TTC549 (cell line): Measurements from ENCODE around the gene HMCN2.
"Not testable (repeated sequence)": the region's sequence is repeated elsewhere in the genome, so short reads cannot be mapped to it uniquely, and the experiment has no call there.

ENCODE experiments used
- FAIRE-seq: peaks from 2 replicates; lab custom pipeline; 2012; peaks lifted over from hg19 to GRCh38; lab: Jason Lieb, UNC

HMCN2 gene

DNA sequence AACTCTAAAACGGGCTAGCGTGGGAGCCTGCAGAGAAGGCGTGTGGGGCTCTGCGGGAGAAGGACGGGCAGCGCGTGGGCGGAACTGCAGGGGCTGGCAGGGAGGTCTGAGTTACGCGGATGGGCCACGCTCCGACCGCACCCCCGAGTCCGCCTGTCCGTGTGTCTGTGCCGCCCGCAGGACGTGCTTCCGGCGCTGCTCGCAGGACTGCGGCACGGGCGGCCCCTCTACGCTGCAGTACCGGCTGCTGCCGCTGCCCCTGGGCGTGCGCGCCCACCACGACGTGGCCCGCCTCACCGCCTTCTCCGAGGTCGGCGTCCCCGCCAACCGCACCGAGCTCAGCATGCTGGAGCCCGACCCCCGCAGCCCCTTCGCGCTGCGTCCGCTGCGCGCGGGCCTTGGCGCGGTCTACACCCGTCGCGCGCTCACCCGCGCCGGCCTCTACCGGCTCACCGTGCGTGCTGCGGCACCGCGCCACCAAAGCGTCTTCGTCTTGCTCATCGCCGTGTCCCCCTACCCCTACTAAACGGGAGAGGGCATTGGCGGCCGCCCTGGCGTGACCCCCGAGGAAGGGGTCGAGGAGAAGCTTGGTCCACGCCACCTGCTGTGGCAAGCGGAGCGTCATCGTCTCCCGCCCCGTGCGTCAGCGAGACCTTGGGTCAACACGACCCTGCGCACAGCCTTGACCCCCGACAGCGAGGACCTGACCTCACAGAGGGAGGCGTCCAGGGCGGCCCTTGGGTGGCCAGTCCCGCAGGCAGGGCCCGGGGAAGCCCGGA is 167.8 kb downstream of the HMCN2 start:
- FAIRE-seq: no peak

DNA sequence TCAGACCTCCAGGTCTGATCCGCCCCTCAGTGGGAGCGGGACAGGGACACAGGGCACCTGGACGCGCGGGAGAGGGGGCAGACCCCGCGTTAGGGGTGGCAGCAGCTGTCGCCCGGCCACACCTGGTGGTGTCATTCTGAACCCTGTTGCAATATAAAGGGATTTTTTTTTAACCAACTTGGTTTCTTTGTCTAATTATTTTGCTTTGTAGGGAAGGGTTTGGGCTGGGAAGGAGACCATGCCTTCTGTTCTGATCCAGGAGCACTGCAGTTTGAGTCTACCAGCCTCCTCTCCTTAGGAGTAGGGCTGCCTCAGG is 168.3 kb downstream of the HMCN2 start:
- FAIRE-seq: no peak

DNA sequence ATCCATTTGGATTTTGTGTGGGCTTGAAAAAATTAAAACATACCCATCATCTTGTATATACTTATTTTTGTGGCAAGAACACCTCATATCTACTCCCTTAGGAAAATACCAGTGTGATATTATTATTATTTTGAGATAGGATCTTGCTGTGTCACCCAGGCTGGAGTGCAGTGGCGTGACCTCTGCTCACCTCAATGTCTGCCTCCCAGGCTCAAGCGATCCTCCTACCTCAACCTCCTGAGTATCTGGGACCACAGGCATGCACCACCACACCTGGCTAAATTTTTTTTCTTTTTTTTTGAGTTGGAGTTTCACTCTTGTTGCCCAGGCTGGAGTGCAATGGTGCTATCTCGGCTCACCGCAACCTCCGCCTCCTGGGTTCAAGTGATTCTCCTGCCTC is 169.1 kb downstream of the HMCN2 start:
- not testable (repeated sequence) for FAIRE-seq

DNA sequence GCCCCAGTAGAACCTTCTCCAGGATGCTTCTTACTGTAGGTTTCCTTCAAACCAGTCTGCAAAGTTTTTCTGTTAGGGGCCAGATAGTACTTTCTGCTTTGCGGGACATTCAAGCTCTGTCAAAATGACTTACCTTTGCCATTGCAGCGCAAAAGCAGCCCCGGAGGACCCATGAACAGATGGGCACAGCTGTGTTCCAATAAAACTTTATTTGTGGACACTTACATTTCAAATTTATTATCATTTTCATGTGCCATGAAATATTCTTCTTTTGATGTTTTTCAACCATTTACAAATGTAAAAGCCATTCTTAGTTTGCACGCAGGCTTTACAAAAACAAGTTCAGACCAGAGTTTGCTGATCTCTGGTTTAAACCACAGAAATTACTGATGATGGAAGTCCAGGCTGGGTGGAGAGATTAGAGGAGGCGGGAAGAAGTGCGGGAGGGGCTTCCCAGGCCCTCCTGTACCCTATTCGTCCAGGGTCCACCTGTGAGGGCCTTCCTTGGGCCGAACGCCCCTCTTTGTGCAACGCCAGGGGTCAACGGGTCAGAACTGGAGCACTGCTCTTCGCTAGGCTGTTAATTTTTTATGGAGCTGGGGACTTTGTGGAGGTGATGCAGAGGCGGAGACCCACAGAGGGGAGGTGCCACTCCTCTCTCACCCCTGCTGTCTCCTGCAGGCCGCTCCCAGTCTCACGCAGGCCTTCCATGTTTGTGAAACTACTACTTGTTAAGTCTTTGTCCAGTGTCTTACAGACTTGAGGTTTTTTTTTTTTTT is 171.6 kb downstream of the HMCN2 start:
- FAIRE-seq: no peak

DNA sequence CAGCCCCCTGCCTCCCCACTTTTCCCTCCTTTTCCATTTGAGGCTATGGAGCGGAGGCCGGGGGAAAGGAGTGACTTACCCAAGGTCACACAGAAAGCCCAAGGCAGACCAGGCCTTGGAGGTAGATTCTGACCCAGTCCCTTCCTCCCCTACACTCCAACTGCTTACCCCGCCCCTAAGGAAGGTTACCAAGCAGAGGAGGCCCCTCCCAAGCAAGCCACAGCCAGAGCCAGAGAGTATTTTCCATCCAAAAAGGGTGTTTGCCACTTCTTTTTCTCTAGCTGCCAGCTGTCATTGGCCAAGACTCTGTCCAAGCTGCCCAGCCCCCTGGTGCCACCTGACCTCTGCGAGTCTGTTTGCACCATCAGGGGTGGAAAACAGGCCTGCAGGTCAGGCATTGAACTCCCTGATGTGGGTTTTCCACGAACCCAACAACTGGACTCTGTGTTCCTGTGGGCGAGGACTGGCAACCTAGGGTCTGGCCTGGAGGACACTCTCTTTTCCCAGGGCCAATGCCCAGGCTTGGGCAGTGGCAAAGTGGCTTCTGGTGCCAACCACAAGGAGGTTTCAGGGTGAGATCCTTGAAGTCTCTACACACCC is 172.9 kb downstream of the HMCN2 start:
- FAIRE-seq: no peak

DNA sequence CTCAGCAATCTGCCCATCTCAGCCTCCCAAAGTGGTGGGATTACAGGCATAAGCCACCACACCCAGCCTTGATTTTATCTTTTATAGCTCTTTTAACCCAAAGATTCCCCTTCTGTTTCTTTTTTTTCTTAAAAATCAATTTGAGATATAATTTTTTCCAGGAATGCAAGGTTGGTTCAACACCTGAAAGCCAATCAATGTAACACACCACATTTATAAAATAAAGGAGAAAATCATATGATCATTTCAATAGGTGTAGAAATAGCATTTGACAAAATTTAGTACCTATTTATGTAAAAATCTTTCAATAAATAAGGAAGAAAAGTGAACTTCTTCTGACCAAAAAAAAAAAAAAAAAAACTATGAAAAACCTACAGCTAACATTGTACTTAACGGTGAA is 175.5 kb downstream of the HMCN2 start:
- FAIRE-seq: no peak

DNA sequence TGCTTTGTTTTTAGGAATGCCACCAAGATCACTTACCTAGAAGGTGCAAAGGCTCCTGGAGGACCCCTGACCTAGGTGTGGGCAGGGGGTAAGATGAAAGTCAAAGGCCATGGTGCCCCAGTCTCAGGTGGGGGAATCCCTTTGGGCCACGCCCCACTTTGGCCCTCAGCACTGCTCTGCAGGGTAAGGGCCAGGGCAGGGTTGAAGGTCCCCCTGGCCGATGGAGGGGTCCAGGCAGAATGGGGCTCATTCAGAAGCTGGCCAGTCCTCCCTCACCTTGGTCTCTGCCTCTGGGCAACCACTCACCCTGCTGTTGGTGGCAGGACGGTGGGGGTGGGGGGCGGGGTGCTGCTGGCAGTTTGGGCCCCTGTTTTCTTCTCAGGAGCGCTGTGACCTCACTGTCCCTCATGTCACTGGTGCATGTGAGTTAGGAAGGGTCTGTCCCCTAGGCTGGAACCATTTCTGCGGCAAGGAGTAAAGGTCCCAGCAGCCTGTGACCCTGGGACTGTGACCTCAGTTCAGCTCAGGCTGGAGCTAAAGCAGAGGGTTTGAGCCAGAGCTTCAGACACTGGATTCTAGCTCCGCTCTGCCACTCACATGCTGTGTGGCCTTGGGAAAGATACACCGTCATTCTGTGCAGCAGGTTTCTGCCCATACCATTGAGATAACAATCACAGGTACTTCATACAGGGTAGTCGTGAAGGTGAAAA is 177.3 kb downstream of the HMCN2 start:
- no peak for FAIRE-seq

DNA sequence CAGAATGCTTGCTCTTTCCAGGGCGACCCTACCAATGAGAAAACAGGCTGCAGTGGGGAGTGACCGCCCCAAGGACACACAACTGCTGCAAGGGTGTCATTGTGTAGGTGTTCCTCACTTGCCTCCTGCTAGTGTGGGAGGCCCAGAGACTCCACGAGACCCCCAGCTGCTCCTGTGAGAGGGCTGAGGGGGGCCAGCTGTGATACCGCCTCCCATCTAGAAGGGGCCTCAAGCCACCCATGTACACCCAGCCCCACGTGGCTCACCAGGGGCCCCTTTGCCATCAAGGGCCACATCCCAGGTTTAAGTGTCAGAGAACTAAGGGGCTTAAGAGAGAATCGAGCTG is 177.9 kb downstream of the HMCN2 start:
- FAIRE-seq: no peak

DNA sequence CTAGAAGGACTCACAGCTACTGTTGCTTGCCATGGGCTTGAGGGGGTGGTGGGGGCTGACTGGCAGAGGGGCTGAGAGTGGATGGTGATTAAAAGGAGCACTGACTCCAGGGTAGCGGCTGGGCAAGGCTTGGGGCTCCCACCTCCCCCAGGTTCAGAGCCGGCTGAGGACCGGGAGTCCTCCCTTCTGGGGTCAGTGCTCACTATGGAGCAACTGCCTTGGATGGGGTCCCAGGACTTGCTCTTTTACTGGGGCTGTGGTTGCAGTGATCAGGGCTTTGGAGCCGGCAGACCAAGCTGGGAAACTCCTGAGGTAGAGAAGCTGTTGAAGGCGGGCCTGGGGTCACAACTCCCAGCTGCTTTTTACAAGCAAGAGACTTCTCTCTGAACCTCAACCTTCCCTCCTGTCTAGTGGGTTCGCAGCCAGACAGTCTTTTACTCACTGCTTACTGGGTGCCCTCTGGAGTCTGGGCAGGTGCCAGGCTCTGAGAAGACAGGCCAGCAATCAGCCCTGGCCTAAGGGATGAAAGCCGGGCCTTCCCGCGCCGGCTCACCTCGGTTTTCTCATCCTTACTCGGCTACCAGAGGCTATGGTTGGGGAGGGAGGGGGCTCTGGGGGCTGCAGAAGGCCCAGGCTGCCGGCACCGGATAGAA is 178.4 kb downstream of the HMCN2 start:
- no peak for FAIRE-seq

DNA sequence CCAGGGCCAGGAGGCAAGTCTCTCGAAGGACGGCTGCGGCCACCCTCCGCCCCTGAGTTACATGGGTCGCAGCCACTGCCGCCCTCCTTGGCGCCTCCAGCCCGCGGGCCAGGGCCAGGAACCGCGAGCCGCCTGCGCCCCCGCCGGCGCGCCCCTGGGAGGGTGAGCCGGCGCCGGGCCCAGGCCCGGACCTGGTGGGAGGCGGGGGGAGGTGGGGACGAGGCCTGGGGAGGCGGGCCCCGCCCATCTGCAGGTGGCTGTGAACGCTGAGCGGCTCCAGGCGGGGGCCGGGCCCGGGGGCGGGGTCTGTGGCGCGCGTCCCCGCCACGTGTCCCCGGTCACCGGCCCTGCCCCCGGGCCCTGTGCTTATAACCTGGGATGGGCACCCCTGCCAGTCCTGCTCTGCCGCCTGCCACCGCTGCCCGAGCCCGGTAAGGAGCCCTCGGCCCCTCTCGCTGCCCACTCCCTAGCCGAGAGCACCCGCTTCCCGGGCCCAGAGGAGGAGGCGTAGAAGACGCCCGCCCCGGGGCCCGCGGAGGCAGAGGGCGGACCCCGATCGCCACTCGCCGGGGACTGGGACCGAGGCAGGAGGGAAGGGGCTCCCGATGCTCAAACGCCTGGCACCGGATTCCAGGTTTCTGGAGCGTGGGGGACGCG is 179.1 kb downstream of the HMCN2 start, which contains the start of gene ASS1:
Gene ASS1, plus strand, starts transcription at position 397 of the 657 bp plus-strand sequence. CDS start 7,268 bp downstream, outside the sequence.
- FAIRE-seq: no peak

DNA sequence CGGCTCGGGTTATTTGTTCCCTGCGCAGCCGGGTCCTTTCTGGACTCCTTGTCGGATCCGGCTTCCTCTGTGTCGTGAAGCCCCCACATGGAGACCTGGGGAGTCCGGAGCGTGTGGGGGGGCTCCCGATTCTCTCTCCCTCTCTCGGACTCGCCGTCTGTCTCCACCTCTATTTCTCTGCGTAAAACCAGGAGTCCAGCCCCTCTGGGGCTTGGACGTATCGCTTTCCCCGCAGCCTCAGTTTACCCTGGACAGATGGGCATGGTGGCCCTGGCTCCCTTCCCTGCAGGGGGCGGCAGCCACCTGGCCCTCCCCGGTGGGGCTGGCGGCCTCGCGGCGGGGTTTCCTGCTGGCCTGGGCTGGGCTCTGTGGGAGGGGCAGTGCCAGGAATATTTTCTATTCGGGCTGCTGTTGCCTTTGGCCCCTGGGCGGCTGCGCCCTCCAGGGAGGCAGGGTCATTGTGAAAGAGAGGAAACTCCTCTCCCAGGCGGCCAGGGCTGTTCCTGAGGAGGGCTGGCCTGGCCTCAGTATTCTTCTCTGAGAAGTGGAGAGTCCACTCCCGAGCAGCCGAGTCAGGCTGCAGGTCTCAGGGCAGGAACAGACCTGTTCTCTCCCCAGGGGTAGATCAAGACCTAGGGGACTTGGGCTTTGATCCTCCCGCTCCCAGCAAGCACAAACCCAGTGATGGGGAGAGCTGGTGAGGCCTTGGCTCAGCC is 179.9 kb downstream of the HMCN2 start:
- no peak for FAIRE-seq

DNA sequence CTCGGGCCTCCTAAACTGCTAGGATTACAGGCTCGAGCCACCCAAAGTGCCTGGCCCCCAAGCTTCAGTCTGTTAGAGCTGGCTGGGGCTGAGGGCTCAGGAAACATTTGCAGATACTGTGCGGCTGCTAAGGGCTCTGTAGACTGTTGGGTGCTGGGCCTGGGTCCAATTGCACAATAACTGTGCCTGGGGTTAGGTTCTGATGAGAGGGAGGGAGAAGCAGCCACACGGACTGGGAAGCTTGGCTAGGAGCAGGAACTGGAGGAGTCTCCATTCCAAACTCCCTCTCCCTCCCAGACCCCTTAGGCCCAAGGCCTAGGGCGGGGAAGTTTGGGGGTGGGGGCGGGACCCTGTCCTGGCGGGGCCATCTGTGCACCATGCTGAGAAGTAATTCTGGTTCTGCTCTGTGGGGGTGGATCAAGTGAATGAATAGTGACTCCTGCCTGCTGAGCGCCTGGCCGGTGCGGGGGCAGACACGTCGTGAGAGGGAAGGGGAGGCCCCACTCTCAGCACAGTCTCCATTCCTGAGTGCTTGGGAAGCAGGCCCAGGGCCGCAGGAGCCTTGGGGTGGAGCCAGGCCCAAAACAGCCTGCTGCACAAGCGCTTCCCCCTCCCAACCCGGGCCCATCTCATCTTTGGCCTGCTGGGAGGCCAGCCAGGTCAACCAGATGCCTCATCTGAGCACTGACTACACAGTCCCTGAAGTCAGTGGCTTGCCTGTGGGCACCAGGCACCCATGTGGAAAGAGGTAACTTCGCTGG is 180.7 kb downstream of the HMCN2 start:
- no peak for FAIRE-seq

DNA sequence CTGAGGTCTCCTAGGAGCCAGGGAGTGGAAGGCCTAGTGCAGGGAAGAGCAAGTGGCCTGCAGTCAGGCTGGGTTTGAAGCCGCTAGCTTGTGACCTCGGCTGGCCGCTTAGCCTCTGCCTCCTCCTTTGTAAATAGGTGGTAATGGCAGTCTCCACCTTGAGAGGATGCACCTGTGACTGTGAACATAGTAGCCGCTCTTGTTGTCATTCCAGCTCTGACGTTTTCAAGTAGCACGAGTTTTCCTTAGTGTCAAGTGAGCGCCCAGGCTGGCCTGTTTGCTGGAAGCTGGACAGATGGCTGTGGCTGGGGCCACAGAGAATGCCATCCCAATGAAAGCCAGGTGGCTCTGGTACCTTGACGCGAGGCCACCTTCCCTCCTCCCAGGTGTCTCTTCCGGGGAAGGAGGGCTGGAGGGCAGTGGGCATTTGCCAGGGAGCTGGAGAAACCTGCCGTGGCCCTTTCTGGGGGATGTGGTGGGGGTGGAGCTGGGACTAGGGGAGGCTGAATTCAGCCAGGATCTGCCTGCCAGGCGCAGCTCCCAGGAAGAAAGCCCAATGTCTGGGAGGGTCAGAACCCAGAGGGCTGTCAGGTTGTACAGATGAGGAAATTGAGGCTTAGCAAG is 181.7 kb downstream of the HMCN2 start:
- FAIRE-seq: no peak

DNA sequence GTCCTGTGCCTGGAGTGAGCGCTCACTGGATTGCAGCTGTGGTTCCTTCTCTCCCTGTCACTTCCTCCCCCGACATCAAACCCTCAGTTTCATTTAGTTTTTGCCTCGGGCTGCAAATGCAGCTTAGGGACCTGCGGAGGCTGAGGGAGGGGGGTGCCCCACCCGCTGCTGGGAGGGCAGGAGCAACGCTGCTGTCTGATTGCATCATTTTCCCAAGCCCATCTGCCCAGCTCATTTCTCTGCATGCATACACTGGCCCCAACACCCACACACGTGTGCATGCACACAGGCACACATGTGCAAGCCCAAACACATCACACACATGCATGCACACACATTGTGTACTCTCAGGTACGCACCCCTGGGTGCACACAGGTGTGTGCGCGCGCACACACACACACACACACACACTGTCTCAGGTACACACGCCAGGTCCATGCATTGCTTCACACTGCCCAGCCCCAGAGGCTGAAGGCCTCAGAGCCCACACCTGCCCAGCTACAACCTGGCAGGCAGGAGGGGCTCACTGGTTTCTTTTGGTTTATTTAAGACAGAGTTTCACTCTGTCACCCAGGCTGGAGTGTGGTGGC is 182.6 kb downstream of the HMCN2 start:
- FAIRE-seq: no peak

DNA sequence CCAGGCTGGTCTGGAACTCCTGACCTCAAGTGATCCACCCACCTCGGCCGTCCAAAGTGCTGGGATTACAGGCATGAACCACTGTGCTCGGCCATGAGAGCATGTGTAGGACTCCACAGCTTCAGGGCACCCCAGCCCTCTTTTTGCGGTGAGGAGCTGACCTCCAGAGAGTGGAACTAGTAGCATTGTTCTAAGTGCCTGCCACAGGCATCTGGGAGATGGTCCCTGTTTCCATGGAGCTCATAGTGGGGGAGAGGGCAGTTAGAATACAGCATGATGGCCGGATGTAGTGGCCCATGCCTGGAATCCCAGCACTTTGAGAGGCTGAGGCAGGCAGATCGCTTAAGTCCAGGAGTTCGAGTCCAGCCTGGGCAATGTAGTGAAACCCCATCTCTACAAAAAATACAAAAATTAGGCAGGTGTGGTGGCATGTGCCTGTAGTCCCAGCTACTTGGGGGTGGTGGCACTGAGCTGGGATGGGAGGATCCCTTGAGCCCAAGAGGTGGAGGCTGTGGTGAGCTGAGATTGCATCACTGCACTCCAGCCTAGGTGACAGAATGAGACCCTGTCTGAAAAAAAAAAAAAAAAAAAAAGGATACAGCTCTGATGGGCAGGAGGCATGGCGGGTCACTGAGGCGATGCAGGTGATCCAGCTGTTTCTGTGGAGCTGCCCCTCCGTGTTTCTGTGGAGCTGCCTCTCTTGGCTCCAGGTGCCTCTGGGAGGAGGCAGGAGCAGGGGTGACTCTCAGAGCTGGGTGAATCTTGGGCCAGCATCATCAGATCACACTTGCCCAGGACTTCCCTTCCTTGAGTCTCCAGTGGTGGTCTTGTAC is 183.4 kb downstream of the HMCN2 start:
- FAIRE-seq: no peak

DNA sequence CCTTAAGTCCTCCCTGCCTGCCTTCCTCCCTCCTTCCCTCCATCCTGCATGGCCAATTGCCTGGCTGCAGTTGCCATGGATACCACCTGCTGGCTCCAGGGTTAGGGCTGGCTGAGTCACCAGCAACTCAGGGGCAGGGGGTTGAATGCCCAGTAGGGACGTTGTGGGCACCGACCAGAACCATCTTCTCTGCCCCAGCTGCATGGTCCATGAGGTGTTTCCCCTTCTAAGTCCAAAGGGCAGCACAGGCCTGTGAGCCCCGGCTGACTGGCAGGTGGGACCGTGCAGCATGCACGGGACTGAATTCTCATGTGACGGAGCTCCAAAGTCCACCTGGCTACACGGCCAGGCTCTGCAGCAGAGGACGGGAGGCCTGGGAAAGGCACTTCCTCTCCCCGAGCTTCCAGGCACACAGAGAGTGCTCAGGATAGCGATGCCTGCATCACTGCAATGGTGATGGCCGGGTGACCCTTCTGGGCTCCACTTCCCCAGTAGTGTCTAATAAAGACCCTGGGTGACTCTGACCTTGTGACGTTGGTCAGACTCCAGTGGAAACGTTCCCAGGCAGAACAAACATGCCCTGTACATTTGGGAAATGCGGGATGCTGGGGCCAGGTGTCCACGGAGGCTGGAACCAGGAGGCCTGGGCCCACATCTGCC is 184.9 kb downstream of the HMCN2 start:
- no peak for FAIRE-seq

DNA sequence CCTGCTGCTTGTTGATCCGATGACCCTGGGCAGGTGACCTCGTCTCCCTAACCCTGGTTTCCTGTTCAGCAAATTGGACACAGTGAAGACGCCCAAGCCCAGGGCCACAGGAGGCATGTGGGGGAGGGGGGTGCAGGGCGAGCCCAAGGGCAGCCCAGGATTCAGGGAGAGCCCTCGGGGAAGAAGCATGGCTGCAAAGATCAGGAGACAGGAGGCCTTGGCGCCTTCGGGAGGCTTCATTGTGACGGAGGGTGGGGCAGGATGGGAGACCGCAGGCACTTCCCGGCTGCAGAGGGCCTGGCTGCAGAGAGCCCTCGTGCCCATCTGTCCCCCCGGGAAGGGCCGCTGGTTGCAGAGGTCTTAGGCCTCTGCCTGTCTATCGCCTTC is 185.4 kb downstream of the HMCN2 start:
- FAIRE-seq: no peak
